ENCODE data around the gene TMTC4. TPM values are rescaled to one million over a fixed set of nuclear protein-coding genes. Genes with fewer than 3 reads are reported as not detected.

TMTC4 gene
- total RNA-seq, 1 donor from 2014 or later = 19.6 TPM

- intact Hi-C loops (cut with micrococcal nuclease) = no loop called here
Measured at GRCh38 chr13:100667894-100668293, 6.7 kb downstream of the TMTC4 start.

GRCh38 chr13:100666124-100666523 is 8.5 kb downstream of the TMTC4 start:
- intact Hi-C loops (cut with micrococcal nuclease) = no loop called here

- intact Hi-C loops (cut with micrococcal nuclease) = no loop called here
Measured at GRCh38 chr13:100665403-100665802, 9.2 kb downstream of the TMTC4 start.

- intact Hi-C loops (cut with micrococcal nuclease) = no loop called here
Measured at GRCh38 chr13:100664171-100664900, 10.3 kb downstream of the TMTC4 start.

GRCh38 chr13:100662468-100663211 is 12.0 kb downstream of the TMTC4 start:
- intact Hi-C loops (cut with micrococcal nuclease) = no loop called here

- intact Hi-C loops (cut with micrococcal nuclease) = no loop called here
Measured at GRCh38 chr13:100660761-100661160, 13.8 kb downstream of the TMTC4 start.

GRCh38 chr13:100659578-100659977 is 15.0 kb downstream of the TMTC4 start:
- intact Hi-C loops (cut with micrococcal nuclease) = loop anchor here (2.0 kb wide), 1 partner anchor 15 kb away; the partner anchor contains the start of gene TMTC4

- intact Hi-C loops (cut with micrococcal nuclease) = loop anchor here (2.0 kb wide), 1 partner anchor 16 kb away; the partner anchor contains the start of gene TMTC4
Measured at GRCh38 chr13:100658363-100658762, 16.2 kb downstream of the TMTC4 start.

GRCh38 chr13:100657881-100658315 is 16.7 kb downstream of the TMTC4 start:
- intact Hi-C loops (cut with micrococcal nuclease) = loop anchor here (2.0 kb wide), 1 partner anchor 17 kb away; the partner anchor contains the start of gene TMTC4

GRCh38 chr13:100652510-100652909 is 22.1 kb downstream of the TMTC4 start:
- intact Hi-C loops (cut with micrococcal nuclease) = no loop called here

- intact Hi-C loops (cut with micrococcal nuclease) = no loop called here
Measured at GRCh38 chr13:100650326-100650725, 24.3 kb downstream of the TMTC4 start.

- intact Hi-C loops (cut with micrococcal nuclease) = no loop called here
Measured at GRCh38 chr13:100648354-100648753, 26.2 kb downstream of the TMTC4 start.

GRCh38 chr13:100646871-100647270 is 27.7 kb downstream of the TMTC4 start:
- intact Hi-C loops (cut with micrococcal nuclease) = no loop called here

GRCh38 chr13:100646030-100646673 is 28.4 kb downstream of the TMTC4 start:
- intact Hi-C loops (cut with micrococcal nuclease) = no loop called here

GRCh38 chr13:100645382-100645781 is 29.2 kb downstream of the TMTC4 start:
- intact Hi-C loops (cut with micrococcal nuclease) = no loop called here

- intact Hi-C loops (cut with micrococcal nuclease) = no loop called here
Measured at GRCh38 chr13:100644371-100644770, 30.2 kb downstream of the TMTC4 start.

GRCh38 chr13:100637796-100638195 is 36.8 kb downstream of the TMTC4 start:
- intact Hi-C loops (cut with micrococcal nuclease) = no loop called here

- intact Hi-C loops (cut with micrococcal nuclease) = no loop called here
Measured at GRCh38 chr13:100637380-100637779, 37.2 kb downstream of the TMTC4 start.

GRCh38 chr13:100636441-100636840 is 38.2 kb downstream of the TMTC4 start:
- intact Hi-C loops (cut with micrococcal nuclease) = no loop called here

GRCh38 chr13:100636004-100636403 is 38.6 kb downstream of the TMTC4 start:
- intact Hi-C loops (cut with micrococcal nuclease) = no loop called here

- intact Hi-C loops (cut with micrococcal nuclease) = no loop called here
Measured at GRCh38 chr13:100634696-100635095, 39.9 kb downstream of the TMTC4 start.

GRCh38 chr13:100633461-100633860 is 41.1 kb downstream of the TMTC4 start:
- intact Hi-C loops (cut with micrococcal nuclease) = no loop called here
